ENCODE data around the gene HDAC11.

The HDAC11 gene

GRCh38 chr3:13545952-13546454 is 65.9 kb downstream of the HDAC11 start:
- DNase-seq: no peak

DNA sequence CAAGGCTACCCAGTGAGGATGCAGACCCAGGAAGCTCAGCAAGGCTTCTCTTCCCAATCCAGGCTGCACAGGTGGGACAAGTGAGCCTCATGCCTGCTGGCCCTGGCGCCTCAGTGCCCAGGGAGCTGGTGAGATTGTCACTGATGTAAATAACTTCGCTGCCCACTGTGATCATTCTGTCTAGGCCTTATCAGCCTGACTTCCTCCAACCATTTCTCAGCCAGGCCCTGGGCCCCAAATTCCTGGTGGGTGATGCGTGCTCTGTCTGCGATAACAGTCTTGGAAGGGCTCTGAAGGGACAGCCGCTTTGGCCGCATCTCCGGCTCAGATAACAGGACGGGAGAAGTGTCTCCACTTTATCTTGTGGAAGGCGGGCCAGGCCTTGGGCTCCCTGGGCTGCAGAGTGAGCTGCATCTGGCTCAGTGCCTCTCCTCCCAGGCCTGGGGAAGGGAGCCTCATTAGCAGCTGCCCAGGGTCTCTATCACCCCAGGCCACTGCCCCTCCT is 66.6 kb downstream of the HDAC11 start:
- no peak for DNase-seq

DNA sequence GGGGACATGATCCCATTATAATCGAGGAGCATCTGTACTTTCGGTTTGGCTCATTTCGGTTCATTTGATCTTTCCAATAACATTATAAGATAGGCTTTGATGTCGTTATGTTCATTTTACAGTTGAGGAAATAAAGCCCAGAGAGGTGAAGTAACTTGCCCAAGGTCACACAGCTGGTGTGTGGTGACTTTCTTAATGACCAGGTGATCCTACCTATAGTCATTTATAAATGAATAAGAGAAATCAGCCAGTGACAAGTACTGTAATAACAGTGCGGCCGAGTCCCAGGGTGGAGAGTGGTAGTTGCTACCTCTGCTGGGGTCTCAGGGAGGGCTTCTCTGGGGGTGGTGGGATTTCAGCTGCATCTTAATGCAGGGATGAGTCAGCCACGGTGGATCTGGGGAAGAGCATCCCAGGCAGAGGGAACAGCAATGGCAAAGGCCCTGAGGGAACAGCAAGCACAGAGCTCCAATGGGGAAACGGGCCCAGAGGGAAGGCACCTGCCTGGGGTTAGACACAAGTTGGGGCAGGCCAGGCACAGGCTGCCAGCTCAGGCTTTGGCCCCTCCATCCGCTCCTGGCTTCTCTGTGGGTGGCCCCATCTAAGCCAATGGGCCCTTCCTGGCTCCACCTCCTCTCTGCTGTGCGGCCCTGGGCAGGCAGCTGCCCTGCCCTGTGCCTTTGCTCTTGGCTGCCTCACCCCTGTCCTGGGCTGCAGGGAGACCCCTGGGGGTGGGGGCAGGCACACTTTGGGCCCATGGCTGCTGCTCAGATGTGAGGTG is 67.7 kb downstream of the HDAC11 start:
- no peak for DNase-seq

DNA sequence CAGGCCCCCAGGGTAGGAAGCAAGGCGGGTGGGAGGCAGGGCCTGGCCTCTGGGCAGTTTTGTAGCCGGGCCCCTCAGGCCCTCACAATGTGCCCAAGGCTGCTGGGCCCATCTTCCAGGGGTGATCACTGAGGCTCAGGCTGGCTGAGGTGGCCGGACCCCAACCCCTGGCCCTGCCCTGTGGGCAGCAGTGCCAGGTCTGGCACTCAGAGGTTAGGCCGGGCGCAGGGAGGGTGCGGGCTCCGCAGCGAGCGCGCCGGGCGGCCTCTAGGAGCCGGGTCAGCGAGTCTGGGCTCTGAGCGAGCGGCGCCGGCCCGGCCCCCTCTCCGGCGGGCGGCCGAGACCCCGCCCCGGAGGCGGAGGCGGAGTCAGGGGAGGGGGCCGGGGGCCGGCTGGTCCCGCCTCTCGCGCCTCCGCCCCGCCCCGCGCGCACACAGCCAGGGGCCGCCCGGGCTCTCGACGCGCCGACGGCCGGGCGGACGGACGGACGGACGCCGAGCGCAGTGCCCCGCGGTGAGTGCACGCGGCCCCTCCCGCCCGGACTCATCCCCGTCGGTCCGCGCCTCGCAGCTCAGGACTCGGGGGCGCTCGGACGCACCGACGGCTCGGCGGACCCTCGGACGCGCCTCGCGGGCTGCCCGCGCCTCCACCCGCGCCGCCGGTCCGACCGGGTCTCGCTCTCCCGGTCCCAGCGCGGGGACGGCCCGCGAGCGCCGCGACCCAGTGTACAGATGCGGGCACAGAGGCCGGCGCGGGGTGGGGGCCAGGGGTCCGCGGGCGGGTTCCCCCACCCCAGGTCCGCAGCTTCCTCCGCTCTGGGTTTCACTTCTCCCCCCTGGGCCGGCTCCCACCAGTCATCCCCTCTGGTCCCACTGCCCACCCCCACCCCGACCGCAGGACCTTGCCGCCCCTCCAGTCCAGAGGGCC is 68.9 kb downstream of the HDAC11 start, which contains the start of gene FBLN2:
Gene FBLN2, plus strand, starts transcription at position 430 of the 927 bp plus-strand sequence. CDS start 21,231 bp downstream, outside the sequence.
- no peak for DNase-seq

GRCh38 chr3:13549623-13550422 is 69.7 kb downstream of the HDAC11 start:
- no peak for DNase-seq

GRCh38 chr3:13550423-13550690 is 70.3 kb downstream of the HDAC11 start:
- DNase-seq: no peak

GRCh38 chr3:13550791-13551360 is 70.8 kb downstream of the HDAC11 start:
- DNase-seq: no peak

- DNase-seq: no peak
These were observed 72.9 kb downstream of the HDAC11 start for GRCh38 chr3:13552857-13553652.

- DNase-seq: no peak
These were observed 73.6 kb downstream of the HDAC11 start for GRCh38 chr3:13553686-13554085.

DNA sequence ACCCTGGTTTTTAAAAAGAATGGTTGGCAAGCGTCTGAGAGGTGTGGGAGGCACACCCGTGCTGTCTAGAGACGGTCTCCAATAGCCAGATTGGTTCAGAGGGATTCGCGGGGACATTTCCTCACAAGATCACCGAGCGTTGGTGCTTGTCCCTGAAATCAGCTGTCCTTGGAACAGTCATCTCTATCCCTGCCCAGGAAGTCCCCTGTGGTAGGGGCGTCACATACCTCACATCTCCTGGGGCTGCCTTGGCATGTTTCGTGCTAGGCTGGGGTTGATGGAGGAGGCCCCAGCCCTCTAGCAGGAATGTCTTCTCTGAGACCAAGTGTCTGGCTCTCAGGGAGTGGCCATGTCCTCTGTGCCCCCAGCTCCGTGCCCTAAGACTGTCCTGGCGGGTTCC is 75.6 kb downstream of the HDAC11 start:
- DNase-seq: no peak

Data from DMS 273 treated with DMSO at 0.1 percent for 48 hours (cell line).